ENCODE measurements around the gene AK3.

DNA sequence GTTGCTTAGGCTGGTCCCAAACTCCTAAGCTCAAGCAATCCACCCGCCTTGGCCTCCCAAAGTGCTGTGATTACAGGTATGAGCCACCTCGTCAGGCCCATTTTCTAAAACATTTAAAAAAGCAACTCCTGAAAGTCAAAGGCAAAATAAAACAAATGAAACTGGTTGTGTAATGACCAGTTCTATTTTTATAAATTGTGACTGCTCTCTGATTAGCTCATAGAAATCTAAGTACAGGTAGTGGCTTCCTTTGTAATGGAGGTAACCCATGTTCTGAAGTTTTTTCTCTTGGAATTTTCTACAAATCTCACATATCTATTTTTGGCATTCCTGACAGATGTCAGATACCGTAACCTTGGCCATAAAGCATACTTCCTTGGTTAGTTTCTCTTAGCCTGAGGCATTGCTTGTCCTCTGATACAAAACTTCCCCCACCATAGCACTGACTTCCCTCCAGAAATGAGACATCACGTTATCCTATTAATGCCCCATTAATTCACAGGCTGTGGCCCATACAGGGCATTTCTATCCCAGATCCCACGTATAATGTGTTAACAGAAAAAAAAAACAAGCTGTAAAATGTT is 14.1 kb upstream of the AK3 start:
- TF ChIP-seq, protein P1, sequence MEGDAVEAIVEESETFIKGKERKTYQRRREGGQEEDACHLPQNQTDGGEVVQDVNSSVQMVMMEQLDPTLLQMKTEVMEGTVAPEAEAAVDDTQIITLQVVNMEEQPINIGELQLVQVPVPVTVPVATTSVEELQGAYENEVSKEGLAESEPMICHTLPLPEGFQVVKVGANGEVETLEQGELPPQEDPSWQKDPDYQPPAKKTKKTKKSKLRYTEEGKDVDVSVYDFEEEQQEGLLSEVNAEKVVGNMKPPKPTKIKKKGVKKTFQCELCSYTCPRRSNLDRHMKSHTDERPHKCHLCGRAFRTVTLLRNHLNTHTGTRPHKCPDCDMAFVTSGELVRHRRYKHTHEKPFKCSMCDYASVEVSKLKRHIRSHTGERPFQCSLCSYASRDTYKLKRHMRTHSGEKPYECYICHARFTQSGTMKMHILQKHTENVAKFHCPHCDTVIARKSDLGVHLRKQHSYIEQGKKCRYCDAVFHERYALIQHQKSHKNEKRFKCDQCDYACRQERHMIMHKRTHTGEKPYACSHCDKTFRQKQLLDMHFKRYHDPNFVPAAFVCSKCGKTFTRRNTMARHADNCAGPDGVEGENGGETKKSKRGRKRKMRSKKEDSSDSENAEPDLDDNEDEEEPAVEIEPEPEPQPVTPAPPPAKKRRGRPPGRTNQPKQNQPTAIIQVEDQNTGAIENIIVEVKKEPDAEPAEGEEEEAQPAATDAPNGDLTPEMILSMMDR (conservative IDR thresholded peaks at IDR 0.05 in 1 of 2, IDR thresholded peaks at IDR 0.05 in 1 of 2; ENCODE audit: low read depth in 1 of 2, low read length in 2 of 2) = no peak
- no peak for TF ChIP-seq EZH2 (IDR thresholded peaks at IDR 0.05; ENCODE audit: low read length, missing control alignments)
